Activated CD8-positive, alpha-beta memory T cell treated with anti-CD3 and anti-CD28 coated beads, Interleukin-2, amount 10 ng/mL, durations not matched to agents 7 days and 5 days (primary cell): ENCODE measurements around the gene NUP133. TPM values are rescaled to one million over a fixed set of nuclear protein-coding genes. Genes with fewer than 3 reads are reported as not detected.
"Not testable (repeated sequence)": the region's sequence is repeated elsewhere in the genome, so short reads cannot be mapped to it uniquely, and the experiment has no call there.

Experiments
- ATAC-seq: fragments of 150-1000 bp; cut with Tn5 transposase; one replicate; pipeline ENCODE4 v1.10.0; 2021; ENCODE audit warnings: moderate library complexity
- CTCF ChIA-PET: fragments of 350-600 bp; sonication (Branson Sonifier 250); formaldehyde crosslinking; loops from one replicate; lab custom pipeline; 2021; ENCODE audit warnings: antibody characterized with exemption; lab: Charles Lee
- DNase-seq: peaks from one replicate; pipeline ENCODE4 v3.0.0-alpha.2; 2020
- H3K27ac Mint-ChIP-seq: one replicate; pipeline ENCODE4 v1.8.0; 2021; ENCODE audit warnings: mild to moderate bottlenecking, mixed read lengths
- H3K27me3 Mint-ChIP-seq: one replicate; pipeline ENCODE4 v1.8.0; 2021; ENCODE audit warnings: mixed read lengths
- H3K36me3 Mint-ChIP-seq: one replicate; pipeline ENCODE4 v1.8.0; 2021; ENCODE audit warnings: mild to moderate bottlenecking, mixed read lengths
- H3K4me1 Mint-ChIP-seq: one replicate; pipeline ENCODE4 v1.8.0; 2021; ENCODE audit warnings: mixed read lengths
- H3K4me3 Mint-ChIP-seq: one replicate; pipeline ENCODE4 v1.8.0; 2021; ENCODE audit warnings: mild to moderate bottlenecking, moderate library complexity, mixed read lengths
- H3K9me3 Mint-ChIP-seq: one replicate; pipeline ENCODE4 v1.8.0; 2022; ENCODE audit warnings: low read depth, mixed read lengths
- total RNA-seq, 2 experiments: library from RNA; stranded (reverse); gene quantifications; one replicate each; pipeline ENCODE4 v1.2.3, GENCODE V29; 2021

Gene NUP133
- total RNA-seq, 2 experiments from 2014 or later, result 43.1 to 45.4 TPM

DNA sequence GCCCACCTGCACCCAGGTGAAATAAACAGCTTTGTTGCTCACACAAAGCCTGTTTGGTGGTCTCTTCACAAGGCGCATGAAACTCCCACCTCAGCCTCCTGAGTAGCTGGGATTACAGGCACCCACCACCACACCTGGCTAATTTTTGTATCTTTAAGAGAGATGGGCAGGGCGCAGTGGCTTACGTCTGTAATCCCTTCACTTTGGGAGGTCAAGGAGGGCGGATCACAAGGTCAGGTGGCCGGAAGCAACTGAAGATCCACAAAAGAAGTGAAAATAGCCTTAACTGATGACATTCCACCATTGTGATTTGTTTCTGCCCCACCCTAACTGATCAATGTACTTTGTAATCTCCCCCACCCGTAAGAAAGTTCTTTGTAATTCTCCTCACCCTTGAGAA is 89.6 kb downstream of the NUP133 start:
- H3K9me3 Mint-ChIP-seq, DNase-seq, ATAC-seq, CTCF ChIA-PET, H3K27ac Mint-ChIP-seq, H3K36me3 Mint-ChIP-seq, H3K4me3 Mint-ChIP-seq, H3K4me1 Mint-ChIP-seq: not testable (repeated sequence)
- H3K27me3 Mint-ChIP-seq, result peaks cover 26% of the 10 kb centered on the region

DNA sequence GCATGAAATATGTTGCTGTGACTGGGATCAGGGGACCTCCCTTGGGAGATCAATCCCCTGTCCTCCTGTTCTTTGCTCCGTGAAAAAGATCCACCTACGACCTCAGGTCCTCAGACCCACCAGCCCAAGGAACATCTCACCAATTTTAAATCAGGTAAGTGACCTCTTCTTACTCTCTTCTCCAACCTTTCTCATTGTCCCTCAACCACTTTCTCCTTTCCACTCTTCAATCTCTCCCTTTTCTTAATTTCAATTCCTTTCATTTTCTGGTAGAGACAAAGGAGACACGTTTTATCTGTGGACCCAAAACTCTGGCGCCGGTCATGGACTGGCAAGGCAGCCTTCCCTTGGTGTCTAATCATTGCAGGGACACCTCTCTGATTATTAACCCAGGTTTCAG is 95.3 kb downstream of the NUP133 start:
- Mint-ChIP-seq H3K27me3 (peaks cover 30% of the 10 kb centered on the region), H3K4me1 (peaks cover 18% of the 10 kb centered on the region)
- H3K36me3 Mint-ChIP-seq, H3K9me3 Mint-ChIP-seq, H3K27ac Mint-ChIP-seq, H3K4me3 Mint-ChIP-seq, CTCF ChIA-PET, DNase-seq, ATAC-seq: not testable (repeated sequence)

DNA sequence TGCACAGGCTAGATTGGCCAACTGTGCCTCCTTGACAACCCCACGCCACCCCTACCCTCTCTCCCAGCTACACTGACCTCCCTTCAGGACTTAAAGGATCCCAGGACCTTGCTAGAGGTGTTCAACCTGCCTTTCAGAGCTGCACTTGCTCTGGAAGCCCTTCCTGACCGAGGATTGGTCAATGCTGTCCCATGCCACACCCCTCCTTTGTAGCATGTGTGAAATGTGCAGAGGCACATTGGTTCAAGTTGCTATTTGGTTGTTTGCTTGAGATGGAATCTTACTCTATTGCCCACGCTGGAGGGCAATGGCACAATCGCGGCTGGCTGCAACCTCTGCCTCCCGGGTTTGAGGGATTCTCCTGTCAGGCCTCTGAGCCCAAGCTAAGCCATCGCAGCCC is 96.1 kb downstream of the NUP133 start:
- Mint-ChIP-seq H3K27ac (no peak overlapping the region), H3K27me3 (peaks cover 34% of the 10 kb centered on the region), H3K4me1 (peaks cover 24% of the 10 kb centered on the region), H3K36me3 (no peaks in the 10 kb centered on the region), H3K9me3 (no peaks in the 10 kb centered on the region), H3K4me3 (no peak overlapping the region)
- DNase-seq (no peak), ATAC-seq (no peak)
- CTCF ChIA-PET, result no interaction called here

DNA sequence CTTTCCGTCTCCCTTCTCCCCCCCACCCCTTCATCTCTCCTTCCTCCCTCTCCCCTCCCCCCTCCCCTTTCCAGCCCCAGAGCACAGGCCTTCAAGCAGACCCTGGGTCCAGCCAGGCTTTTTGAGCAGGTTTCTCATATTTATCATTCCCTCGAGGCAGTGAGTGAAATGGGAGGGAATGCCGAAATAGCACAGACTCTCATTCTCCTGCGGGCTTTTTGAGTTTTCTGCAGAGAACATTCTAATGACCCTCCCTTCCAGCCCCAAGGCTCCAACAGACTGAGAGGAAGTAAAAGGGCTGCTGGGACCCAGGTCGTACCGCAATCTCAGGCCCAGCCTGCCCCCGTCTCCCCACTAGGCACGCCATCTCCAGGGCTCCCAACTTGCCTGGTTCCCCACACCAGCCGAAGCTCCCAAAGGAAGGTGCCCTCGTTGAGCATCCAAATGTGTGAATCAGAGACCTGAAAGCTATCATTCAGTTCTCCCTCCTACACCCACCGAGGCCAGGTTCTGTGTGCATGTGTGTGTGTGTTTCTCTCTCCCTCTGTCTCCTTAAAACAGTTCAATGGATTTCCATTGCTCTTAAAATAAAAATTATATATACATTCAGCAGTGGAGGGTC is 96.6 kb downstream of the NUP133 start:
- Mint-ChIP-seq H3K4me1 (peaks cover 26% of the 10 kb centered on the region), H3K27ac (no peak overlapping the region), H3K36me3 (no peaks in the 10 kb centered on the region), H3K27me3 (peaks cover 39% of the 10 kb centered on the region), H3K9me3 (no peaks in the 10 kb centered on the region), H3K4me3 (no peak overlapping the region)
- ATAC-seq (no peak), DNase-seq (no peak)
- CTCF ChIA-PET, result no interaction called here

DNA sequence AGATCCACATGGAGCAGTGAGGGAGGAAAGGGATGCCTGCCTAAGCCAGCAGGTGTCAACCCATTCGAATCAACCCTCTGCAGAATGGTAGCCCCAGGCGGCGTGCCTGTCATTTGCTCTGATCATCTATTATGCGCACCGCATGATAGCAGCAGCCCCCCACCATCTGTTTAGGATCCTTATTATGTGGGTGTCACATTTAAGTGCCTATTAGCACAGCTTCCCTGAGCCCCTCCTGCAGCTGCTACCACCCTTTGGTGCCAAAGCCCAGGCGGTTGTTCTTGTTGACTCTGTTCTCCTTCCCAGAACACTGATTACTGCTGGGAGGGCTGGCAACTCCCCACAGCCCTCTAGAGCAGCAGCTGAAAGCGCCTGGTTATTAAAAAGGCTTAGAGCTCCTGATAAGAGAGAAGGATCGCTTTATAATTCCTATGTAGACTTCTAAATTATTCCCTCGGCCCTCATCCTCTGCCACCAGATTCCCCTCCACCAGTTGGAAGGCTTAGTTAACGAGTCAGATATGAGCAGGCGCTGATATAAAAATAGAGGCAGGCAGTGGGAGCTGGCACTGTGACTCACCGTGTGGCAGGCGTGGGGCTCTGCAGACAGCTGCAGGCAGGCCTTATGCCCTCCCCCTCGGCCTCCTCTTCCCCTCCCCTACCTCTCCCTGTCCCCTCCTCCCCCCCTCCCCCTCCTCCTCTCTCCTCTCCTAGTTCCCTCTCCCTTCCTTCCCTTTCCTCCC is 97.3 kb downstream of the NUP133 start:
- Mint-ChIP-seq H3K4me1 (peaks cover 26% of the 10 kb centered on the region), H3K27me3 (peaks cover 46% of the 10 kb centered on the region), H3K4me3 (peak overlapping the region; percentile 50), H3K9me3 (no peaks in the 10 kb centered on the region), H3K36me3 (no peaks in the 10 kb centered on the region), H3K27ac (no peak overlapping the region)
- DNase-seq, result no peak
- CTCF ChIA-PET, result interaction anchor here (1.3 to 1.6 kb wide), 2 partner anchors 71 to 152 kb away, joined by 4 to 5 read pairs; no protein-coding TSS in a partner anchor
- peak; percentile 73 for ATAC-seq

DNA sequence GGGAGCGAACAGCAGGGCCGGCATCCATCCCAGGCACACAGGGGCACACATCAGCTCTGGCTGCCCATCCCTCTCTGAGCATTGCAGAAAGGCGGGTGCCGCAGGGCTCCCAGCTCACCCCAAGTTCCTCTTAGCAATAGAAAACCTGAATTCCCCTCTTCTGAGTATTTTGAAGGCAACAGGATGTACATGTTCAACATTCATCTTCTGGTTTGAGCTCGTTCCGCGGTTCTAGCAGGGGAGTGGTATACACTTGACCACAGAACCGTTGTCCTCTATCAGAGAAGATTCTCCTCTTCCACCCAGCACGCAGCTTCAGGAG is 97.8 kb downstream of the NUP133 start:
- peak; percentile 63 for ATAC-seq
- Mint-ChIP-seq H3K4me3 (peak overlapping the region; percentile 50), H3K27me3 (peaks cover 51% of the 10 kb centered on the region)

DNA sequence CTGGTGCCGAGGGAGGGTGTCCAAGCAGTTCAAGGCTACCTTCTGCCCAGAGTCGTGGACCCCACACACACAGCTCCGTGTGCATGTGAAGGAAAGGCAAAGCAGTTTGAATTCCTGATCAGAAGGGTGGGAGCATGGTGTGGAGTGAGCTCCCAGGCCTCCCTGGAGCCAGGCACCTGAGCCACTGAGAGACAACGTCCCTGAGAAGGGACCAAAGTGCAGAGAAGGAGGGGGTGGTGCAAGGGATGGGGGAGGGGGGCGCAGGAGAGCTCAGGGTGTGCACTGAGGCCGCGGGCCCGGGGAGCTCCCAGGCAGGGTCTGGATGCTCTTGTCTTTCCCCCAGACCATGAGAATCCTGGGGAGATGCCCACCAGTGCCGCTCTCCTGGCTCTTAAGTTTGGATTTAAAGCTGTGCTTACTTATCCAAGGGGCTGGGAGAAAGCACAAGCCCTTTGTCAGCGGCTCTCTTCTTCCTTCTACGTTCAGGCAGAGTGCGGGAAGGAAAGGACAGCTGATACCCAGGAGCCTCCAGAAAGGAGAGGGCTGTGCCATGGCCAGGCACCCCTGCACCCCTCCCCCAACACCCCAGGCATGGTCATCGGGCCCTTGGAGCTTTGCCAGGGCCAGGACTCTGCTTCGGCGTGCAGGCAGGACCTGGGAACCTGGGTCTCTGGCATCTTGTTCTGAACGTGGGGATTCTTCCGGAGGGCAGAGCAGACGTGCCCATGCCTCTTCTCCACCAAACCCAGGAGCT is 98.3 kb downstream of the NUP133 start:
- Mint-ChIP-seq H3K27me3 (peaks cover 55% of the 10 kb centered on the region), H3K9me3 (no peaks in the 10 kb centered on the region), H3K4me3 (peak overlapping the region; percentile 50), H3K27ac (peak overlapping the region; percentile 35), H3K4me1 (peaks cover 26% of the 10 kb centered on the region), H3K36me3 (no peaks in the 10 kb centered on the region)
- no peak for ATAC-seq
- CTCF ChIA-PET, result interaction anchor here (0.8 to 1.6 kb wide), 4 partner anchors 11 to 151 kb away, joined by 3 to 5 read pairs (median 4); no protein-coding TSS in a partner anchor
- no peak for DNase-seq

More for the DNA sequence above, 97.8 kb downstream of the NUP133 start:
- peak overlapping the region; percentile 35 for H3K27ac Mint-ChIP-seq
- H3K4me1 Mint-ChIP-seq, result peaks cover 26% of the 10 kb centered on the region
- CTCF ChIA-PET, result interaction anchor here (0.8 to 1.6 kb wide), 4 partner anchors 10 to 152 kb away, joined by 3 to 5 read pairs (median 4); no protein-coding TSS in a partner anchor
- no peaks in the 10 kb centered on the region for H3K9me3 Mint-ChIP-seq
- no peaks in the 10 kb centered on the region for H3K36me3 Mint-ChIP-seq
- peak; percentile 55 for DNase-seq

DNA sequence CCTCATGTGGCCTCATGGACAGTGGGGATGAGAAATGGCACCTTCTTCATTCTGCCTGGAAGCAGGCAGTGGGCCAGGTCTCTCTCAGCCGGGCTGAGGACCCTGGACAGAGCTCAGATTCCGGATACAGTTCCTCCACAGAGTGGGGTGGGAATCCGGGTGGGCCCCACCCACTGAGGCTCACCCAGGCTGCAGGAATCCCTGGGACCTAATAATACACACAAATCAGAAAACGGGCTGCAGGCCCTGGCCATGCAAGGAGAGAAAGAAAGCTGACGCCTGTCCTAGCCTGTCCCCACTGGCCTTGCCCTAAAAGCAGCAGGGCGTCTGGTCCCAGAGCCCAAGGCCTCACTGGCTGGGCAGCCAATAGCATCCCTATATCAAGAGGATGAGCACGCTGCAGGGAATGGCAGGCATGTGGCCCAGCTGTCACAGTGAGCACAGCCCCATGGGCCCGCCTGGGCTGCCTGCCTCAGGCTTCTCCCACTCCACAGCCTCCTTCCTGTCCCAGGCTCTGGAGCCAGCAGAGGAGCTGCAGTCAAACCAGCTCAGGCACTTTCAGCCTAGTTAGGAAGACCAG is 99.6 kb downstream of the NUP133 start:
- no peaks in the 10 kb centered on the region for H3K9me3 Mint-ChIP-seq
- DNase-seq (no peak), ATAC-seq (no peak)
- H3K4me1 Mint-ChIP-seq, result peaks cover 26% of the 10 kb centered on the region
- H3K27me3 Mint-ChIP-seq, result peaks cover 58% of the 10 kb centered on the region
- H3K27ac Mint-ChIP-seq, result no peak overlapping the region
- CTCF ChIA-PET, result interaction anchor here (1.2 to 1.5 kb wide), 2 partner anchors 16 to 154 kb away, joined by 3 to 4 read pairs; no protein-coding TSS in a partner anchor
- H3K4me3 Mint-ChIP-seq, result no peak overlapping the region
- H3K36me3 Mint-ChIP-seq, result no peaks in the 10 kb centered on the region

DNA sequence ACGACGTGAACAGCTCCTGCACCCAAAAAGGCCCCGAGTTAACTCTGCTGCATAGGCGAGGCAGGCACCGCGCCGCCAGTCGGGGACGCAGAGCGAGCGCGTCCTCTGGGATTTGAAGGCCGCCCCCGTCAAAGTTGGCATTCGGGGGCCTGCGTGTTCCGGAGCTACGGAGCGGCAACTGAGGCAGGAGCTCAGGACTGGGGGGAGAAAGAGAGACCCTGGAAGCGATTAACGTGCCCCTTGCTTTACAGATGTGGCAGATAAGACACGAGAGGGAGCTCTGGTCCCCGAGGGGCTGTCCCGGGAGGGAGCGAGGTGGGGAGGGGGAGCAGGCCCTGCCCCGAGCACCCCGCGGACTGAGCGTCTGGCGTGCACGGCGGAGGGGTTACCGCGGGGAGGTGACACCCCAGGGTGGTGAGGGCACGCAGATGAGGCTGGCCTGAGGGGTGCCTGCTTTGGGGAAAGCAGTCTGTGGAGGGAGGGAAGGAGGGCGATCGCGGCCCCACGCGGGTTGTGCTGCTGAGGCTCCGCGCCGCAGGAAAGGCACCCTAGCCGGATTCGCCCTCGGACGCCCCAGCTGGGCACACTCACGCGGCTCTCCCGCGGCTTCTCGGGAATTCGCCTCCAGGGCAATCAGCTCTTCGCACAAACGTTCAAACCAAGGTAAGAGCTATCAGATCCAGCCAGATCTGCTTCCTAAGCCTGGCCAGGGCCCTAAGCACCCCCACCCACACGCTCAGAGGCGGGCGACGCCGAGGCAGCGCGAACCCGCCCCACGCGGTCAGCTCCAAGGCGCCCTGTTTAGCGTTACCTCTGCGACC is 100.7 kb downstream of the NUP133 start:
- no peak for DNase-seq
- Mint-ChIP-seq H3K27ac (no peak overlapping the region), H3K9me3 (no peaks in the 10 kb centered on the region), H3K36me3 (no peaks in the 10 kb centered on the region), H3K27me3 (peaks cover 68% of the 10 kb centered on the region), H3K4me1 (peaks cover 26% of the 10 kb centered on the region), H3K4me3 (no peak overlapping the region)
- ATAC-seq, result no peak
- CTCF ChIA-PET, result interaction anchor here (1.4 to 1.5 kb wide), 3 partner anchors 28 to 153 kb away, joined by 3 read pairs; no protein-coding TSS in a partner anchor

DNA sequence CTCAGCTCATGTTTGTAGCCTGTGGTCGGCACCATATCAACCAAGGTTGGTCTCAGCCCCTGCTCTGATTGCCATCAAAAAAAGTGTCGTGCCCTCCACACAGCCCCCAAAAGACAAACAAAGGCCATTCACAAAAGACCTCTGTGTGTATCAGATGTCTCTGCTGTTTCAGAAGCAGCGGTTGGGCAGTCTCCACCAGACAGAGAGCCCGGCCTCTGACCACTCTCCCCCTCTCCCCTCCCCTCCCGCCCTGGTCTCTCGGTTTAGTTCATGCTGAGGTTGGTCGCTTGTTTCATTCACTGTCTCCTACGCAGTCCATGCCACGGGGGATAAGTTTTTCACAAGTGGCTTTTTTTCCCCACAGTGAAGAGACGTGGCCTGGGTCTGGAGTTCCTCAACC is 101.3 kb downstream of the NUP133 start:
- no peaks in the 10 kb centered on the region for H3K36me3 Mint-ChIP-seq
- no peak overlapping the region for H3K27ac Mint-ChIP-seq
- CTCF ChIA-PET, result interaction anchor here (1.4 to 1.5 kb wide), 3 partner anchors 28 to 152 kb away, joined by 3 read pairs; no protein-coding TSS in a partner anchor
- ATAC-seq (no peak), DNase-seq (no peak)
- H3K9me3 Mint-ChIP-seq, result no peaks in the 10 kb centered on the region
- H3K4me3 Mint-ChIP-seq, result no peak overlapping the region
- peaks cover 26% of the 10 kb centered on the region for H3K4me1 Mint-ChIP-seq
- H3K27me3 Mint-ChIP-seq, result peaks cover 72% of the 10 kb centered on the region

DNA sequence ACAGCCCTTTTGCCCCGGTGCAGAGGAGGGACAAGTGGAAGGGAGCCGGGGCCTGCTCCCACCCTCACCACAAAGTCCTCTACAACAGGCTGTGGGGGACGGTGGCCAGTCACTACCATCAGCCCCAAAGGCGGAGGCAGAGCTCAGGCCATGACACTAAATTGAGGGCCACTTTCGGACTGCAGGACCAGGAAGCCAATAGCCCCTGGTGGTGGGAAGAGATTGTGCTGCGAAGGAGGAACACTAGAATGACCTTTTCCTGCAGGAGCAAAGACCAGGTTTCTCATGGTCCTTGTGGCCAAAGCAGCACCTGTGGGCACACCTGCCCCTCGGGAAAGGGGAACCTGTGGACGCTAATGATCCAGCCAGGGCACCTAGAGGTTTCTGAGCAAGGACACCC is 104.6 kb downstream of the NUP133 start:
- CTCF ChIA-PET, result no interaction called here
- no peaks in the 10 kb centered on the region for H3K9me3 Mint-ChIP-seq

DNA sequence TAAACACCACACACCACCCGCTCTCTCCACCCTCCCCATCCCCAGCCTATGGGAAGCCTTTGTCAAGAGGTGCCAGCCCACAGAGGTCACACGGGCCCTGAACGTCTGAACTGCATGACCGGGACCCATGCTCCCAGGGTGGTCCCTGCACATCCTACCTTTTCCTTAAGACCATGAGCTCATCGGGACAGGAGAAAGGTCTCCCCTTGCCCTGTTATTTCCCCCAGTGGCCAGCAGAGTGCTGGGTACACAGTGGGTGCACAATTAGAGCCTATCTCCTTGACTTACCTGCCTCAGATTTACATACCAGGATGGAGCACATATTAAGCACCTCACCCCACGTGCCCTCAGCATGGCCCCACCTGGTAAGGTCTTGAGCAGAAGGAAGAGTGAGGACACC is 105.1 kb downstream of the NUP133 start:
- Mint-ChIP-seq H3K27ac (no peak overlapping the region), H3K9me3 (no peaks in the 10 kb centered on the region), H3K4me1 (peaks cover 8% of the 10 kb centered on the region), H3K4me3 (no peak overlapping the region), H3K36me3 (no peaks in the 10 kb centered on the region), H3K27me3 (peaks cover 70% of the 10 kb centered on the region)
- no peak for DNase-seq
- ATAC-seq, result no peak
- CTCF ChIA-PET, result no interaction called here

More for the DNA sequence above, 104.6 kb downstream of the NUP133 start:
- H3K27me3 Mint-ChIP-seq, result peaks cover 73% of the 10 kb centered on the region
- peaks cover 11% of the 10 kb centered on the region for H3K4me1 Mint-ChIP-seq
- no peak overlapping the region for H3K4me3 Mint-ChIP-seq
- DNase-seq, result no peak
- H3K36me3 Mint-ChIP-seq, result no peaks in the 10 kb centered on the region
- no peak overlapping the region for H3K27ac Mint-ChIP-seq
- ATAC-seq, result no peak
